PC-9 (cell line): Measurements from ENCODE around the gene USP10. TPM values are rescaled to one million over a fixed set of nuclear protein-coding genes. Genes with fewer than 3 reads are reported as not detected.

Source experiments
- BruUV-seq: library from RNA; stranded (reverse); fragments of 400-500 nt; replicated peaks from 2 replicates; lab custom pipeline; 2021; lab: Mats Ljungman, UMichigan
- CTCF ChIA-PET: fragments of 300-600 bp; sonication (Branson Sonifier 250); formaldehyde crosslinking; loops from one replicate; lab custom pipeline; 2022; ENCODE audit warnings: antibody characterized with exemption; lab: Charles Lee
- POLR2A ChIA-PET: fragments of 300-600 bp; sonication (Branson Sonifier 250); formaldehyde crosslinking; loops from one replicate; lab custom pipeline; 2022; ENCODE audit warnings: antibody characterized with exemption; ENCODE audit not compliant: unreplicated experiment; lab: Charles Lee
- DNase-seq, 2 experiments: peaks; one replicate each; pipeline versions ENCODE4 v3.0.0 to v3.0.0-alpha.2; 2015 to 2022; ENCODE audit warnings: mixed read lengths in 1 of 2
- H2AFZ ChIP-seq: fragments of 200-600 bp; sonication (generic); 2 replicates; pipeline ENCODE4 v1.8.1; 2017; ENCODE audit warnings: antibody characterized with exemption
- H3F3A ChIP-seq: fragments of 200-600 bp; sonication (generic); 2 replicates; pipeline ENCODE4 v1.8.1; 2017; ENCODE audit warnings: antibody characterized with exemption, mild to moderate bottlenecking, low read depth; ENCODE audit not compliant: insufficient read depth
- H3K27ac ChIP-seq: fragments of 200-600 bp; sonication (generic); 2 replicates; pipeline ENCODE4 v1.6.1; 2016; ENCODE audit warnings: mixed run types
- H3K27me3 ChIP-seq: fragments of 200-600 bp; sonication (generic); 2 replicates; pipeline ENCODE4 v1.6.1; 2016; ENCODE audit warnings: low read depth, mixed run types; ENCODE audit not compliant: insufficient read depth
- H3K36me3 ChIP-seq: fragments of 200-600 bp; sonication (generic); 2 replicates; pipeline ENCODE4 v1.6.1; 2016; ENCODE audit warnings: low read depth, mixed run types
- H3K4me1 ChIP-seq: fragments of 200-600 bp; sonication (generic); replicated peaks from 2 replicates; pipeline ENCODE4 v1.6.1; 2016; ENCODE audit warnings: mixed run types; ENCODE audit not compliant: insufficient read depth
- H3K4me2 ChIP-seq: fragments of 200-600 bp; sonication (generic); 2 replicates; pipeline ENCODE4 v1.6.1; 2017; ENCODE audit warnings: mixed run types
- H3K4me3 ChIP-seq: fragments of 200-600 bp; sonication (generic); 2 replicates; pipeline ENCODE4 v1.6.1; 2016; ENCODE audit warnings: mixed run types
- H3K79me2 ChIP-seq: fragments of 200-600 bp; sonication (generic); 2 replicates; pipeline ENCODE4 v1.6.1; 2017; ENCODE audit warnings: low read depth, mixed run types
- H3K9me2 ChIP-seq: fragments of 200-600 bp; sonication (generic); 2 replicates; pipeline ENCODE4 v1.8.1; 2017; ENCODE audit warnings: mild to moderate bottlenecking; ENCODE audit not compliant: insufficient read depth
- H3K9me3 ChIP-seq: fragments of 200-600 bp; sonication (generic); 2 replicates; pipeline ENCODE4 v1.8.1; 2016; ENCODE audit warnings: low read depth; ENCODE audit not compliant: insufficient read depth
- H4K20me1 ChIP-seq: fragments of 200-600 bp; sonication (generic); 2 replicates; pipeline ENCODE4 v1.8.1; 2017; ENCODE audit not compliant: insufficient read depth
- EZH2 ChIP-seq: fragments of 200-600 bp; sonication (generic); IDR thresholded peaks from 2 replicates; pipeline ENCODE4 v1.8.0; 2017; ENCODE audit warnings: antibody characterized with exemption, low read depth
- intact Hi-C: fragments of 100-400 bp; cut with micrococcal nuclease; formaldehyde crosslinking; loops from one replicate; pipeline ENCODE4 v1.10.0; 2022; ENCODE audit not compliant: unreplicated experiment
- total RNA-seq: library from RNA; stranded (reverse); gene quantifications from 2 replicates; pipeline ENCODE4 v1.2.3, GENCODE V29; 2021
- TF ChIP-seq, protein P1 (sequence below): fragments of 200-600 bp; sonication (generic); conservative IDR thresholded peaks from 2 replicates; pipeline ENCODE4 v1.6.1; 2017; ENCODE audit warnings: mixed run types, antibody characterized with exemption, mild to moderate bottlenecking, moderate library complexity

USP10 gene
- total RNA-seq, 1 experiment from 2014 or later, result 109 TPM

DNA sequence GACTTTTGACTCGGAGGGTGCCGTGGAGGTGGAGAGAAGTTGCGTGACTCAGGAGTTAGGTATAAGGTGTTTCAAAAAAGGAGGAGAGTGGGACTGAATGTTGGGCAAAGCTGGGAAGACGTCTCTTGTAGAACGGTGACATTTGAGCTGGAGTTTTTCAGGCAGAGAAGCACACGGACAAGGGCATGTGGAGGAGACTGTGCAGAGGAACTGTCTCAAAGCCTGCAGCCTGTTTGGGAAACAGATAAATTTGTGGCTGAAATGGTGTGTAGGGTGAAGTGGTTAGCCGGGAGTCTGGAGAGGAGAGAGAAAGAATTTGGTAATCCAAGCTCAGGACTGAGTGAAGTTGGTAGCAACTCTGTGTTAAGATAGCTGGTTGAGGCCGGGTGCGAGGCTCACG, 9.8 kb downstream of the USP10 start:
- CTCF ChIA-PET, result no interaction called here
- intact Hi-C loops, result no loop called here
- TF ChIP-seq, protein P1, sequence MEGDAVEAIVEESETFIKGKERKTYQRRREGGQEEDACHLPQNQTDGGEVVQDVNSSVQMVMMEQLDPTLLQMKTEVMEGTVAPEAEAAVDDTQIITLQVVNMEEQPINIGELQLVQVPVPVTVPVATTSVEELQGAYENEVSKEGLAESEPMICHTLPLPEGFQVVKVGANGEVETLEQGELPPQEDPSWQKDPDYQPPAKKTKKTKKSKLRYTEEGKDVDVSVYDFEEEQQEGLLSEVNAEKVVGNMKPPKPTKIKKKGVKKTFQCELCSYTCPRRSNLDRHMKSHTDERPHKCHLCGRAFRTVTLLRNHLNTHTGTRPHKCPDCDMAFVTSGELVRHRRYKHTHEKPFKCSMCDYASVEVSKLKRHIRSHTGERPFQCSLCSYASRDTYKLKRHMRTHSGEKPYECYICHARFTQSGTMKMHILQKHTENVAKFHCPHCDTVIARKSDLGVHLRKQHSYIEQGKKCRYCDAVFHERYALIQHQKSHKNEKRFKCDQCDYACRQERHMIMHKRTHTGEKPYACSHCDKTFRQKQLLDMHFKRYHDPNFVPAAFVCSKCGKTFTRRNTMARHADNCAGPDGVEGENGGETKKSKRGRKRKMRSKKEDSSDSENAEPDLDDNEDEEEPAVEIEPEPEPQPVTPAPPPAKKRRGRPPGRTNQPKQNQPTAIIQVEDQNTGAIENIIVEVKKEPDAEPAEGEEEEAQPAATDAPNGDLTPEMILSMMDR, result no peak
- TF ChIP-seq EZH2, result no peak
- no peak overlapping the region for H3K27ac ChIP-seq
- POLR2A ChIA-PET, result no interaction called here
- no peak overlapping the region for H3K4me2 ChIP-seq
- no peaks in the 10 kb centered on the region for H3K9me3 ChIP-seq
- H3K36me3 ChIP-seq, result peaks cover 4% of the 10 kb centered on the region; the same call in 1 of the 2 replicates
- H2AFZ ChIP-seq, result no peak overlapping the region
- H3K79me2 ChIP-seq, result peaks cover 99% of the 10 kb centered on the region
- peaks cover 16% of the 10 kb centered on the region; the same call in 1 of the 2 replicates for H3K4me1 ChIP-seq
- peaks cover 4% of the 10 kb centered on the region; the same call in 1 of the 2 replicates for H3F3A ChIP-seq
- DNase-seq, result no peak
- BruUV-seq, result no TSS peak
- H3K9me2 ChIP-seq, result no peaks in the 10 kb centered on the region
- H3K27me3 ChIP-seq, result no peaks in the 10 kb centered on the region
- no peak overlapping the region for H3K4me3 ChIP-seq
- H4K20me1 ChIP-seq, result peaks cover 97% of the 10 kb centered on the region

DNA sequence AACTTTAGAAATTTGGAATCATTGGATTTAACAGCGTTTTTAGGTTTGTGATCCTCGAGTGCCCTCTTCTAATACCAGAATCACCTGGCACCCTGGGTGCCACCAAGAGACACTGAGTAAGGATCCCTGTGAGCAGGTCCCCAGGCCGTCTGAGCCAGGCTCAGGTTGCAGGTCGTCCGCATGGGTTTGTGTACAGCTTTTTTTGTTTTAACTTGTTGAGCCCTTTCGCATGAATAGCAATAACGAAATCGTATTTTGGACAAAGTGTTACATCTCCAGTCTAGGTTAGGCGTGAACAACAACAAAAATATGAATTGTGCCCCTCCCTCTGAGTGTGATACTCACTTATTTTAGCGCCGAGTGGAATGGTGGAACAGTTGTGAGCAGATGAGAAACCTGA, 10.9 kb downstream of the USP10 start:
- Histone ChIP-seq H3K4me1 (peaks cover 16% of the 10 kb centered on the region; the same call in 1 of the 2 replicates), H2AFZ (no peak overlapping the region), H3K9me2 (no peaks in the 10 kb centered on the region), H3K36me3 (peaks cover 4% of the 10 kb centered on the region; the same call in 1 of the 2 replicates), H3K27me3 (no peaks in the 10 kb centered on the region), H3F3A (peaks cover 11% of the 10 kb centered on the region; the same call in 1 of the 2 replicates), H3K4me2 (no peak overlapping the region), H3K27ac (no peak overlapping the region), H3K79me2 (peaks cover 97% of the 10 kb centered on the region), H3K4me3 (no peak overlapping the region), H3K9me3 (no peaks in the 10 kb centered on the region), H4K20me1 (peaks cover 97% of the 10 kb centered on the region)
- ChIA-PET CTCF (interaction anchor here (0.6 kb wide), 1 partner anchor 31 kb away, joined by 6 read pairs; no protein-coding TSS in a partner anchor), POLR2A (no interaction called here)
- no TSS peak for BruUV-seq
- no peak for TF ChIP-seq EZH2
- TF ChIP-seq, protein P1, result no peak
- no peak for DNase-seq
- intact Hi-C loops, result no loop called here

DNA sequence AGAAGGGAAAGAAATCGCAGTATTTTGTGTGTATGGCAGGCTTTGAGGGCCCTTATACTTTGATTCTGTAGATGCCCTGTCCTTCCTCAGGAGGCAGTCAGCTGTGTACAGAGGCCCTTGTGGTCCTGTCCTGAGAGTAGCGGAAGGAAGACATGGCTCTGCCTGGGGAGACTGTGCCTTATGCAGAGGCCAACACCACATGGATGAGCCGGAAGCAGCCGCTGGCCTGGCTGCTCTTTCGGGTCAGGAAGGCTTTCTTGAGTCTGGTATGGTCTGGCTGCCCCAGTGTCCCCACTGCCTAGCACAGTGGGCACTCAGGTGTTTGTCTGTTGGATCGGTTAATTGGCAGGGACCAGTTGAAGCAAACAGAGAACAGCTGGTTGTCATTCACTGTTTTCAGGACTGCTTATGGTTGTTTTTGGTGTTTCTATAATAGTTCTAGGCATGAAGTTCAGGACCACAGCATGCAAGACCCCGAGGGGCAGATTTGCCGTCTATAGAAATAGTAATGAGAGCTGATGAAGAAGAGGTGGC, 12.4 kb downstream of the USP10 start:
- no peaks in the 10 kb centered on the region for H3K27me3 ChIP-seq
- no peak overlapping the region for H3K4me3 ChIP-seq
- no peaks in the 10 kb centered on the region for H3K9me2 ChIP-seq
- H3K4me1 ChIP-seq, result peaks cover 8% of the 10 kb centered on the region; the same call in 1 of the 2 replicates
- CTCF ChIA-PET, result interaction anchor here (0.6 kb wide), 1 partner anchor 90 kb away, joined by 4 read pairs; no protein-coding TSS in a partner anchor
- H3K79me2 ChIP-seq, result peaks cover 98% of the 10 kb centered on the region
- H3K9me3 ChIP-seq, result no peaks in the 10 kb centered on the region
- no peak overlapping the region for H2AFZ ChIP-seq
- peaks cover 8% of the 10 kb centered on the region; the same call in 1 of the 2 replicates for H3K36me3 ChIP-seq
- H4K20me1 ChIP-seq, result peaks cover 98% of the 10 kb centered on the region
- BruUV-seq, result no TSS peak
- DNase-seq, result no peak
- POLR2A ChIA-PET, result no interaction called here
- intact Hi-C loops, result no loop called here
- TF ChIP-seq EZH2, result no peak
- TF ChIP-seq, protein P1, result no peak
- H3F3A ChIP-seq, result peaks cover 11% of the 10 kb centered on the region; the same call in 1 of the 2 replicates
- no peak overlapping the region for H3K4me2 ChIP-seq
- H3K27ac ChIP-seq, result no peak overlapping the region
